ENCODE results near the gene HES3. TPM values are rescaled to one million over a fixed set of nuclear protein-coding genes. Genes with fewer than 3 reads are reported as not detected.

HES3 gene
- total RNA-seq, 4 donors from 2014 or later = not detected

DNA sequence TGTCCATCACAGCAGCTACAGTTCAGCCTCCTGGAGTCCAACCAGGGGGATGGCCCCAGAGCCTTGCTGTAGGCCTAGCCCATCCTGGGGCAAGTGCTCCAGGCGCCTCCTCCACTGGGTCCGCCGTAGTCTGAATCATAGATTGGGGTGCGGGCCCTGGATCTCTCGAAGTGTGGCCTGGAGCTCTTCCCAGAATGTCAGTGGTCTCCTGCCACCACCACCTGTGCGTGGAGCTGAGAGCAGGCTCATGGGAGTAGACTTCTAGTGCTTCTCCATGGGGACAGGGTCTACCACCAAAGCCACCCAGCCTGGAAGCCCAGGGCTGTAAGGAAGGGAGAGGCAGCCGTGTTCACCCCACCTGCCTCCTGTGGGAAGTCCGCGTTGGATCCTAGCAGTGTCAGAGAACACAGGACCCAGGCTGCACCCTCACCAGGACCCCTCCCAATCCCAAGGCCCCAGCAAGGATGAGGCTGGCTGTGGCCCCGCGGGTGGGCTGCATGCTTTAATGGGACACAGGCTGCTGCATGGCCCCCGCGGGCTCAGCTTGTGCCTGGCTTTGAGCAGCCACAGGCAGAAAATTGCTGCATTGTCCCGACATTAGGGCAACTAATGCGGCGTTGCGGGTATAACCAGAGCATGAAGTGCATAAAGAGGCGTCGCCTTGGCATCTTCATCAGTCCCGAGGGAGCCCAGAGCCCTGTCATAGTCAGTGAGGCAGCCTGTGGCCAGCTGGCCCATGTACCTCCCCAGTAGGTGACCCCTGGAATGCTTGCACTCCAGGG is 735 bp upstream of the HES3 start:
- Histone ChIP-seq H3K4me3 (no peak overlapping the region), H3K27me3 (peaks cover 30 to 36% of the 10 kb centered on the region in 2 donors), H3K27ac (no peak overlapping the region), H3K36me3 (no peaks in the 10 kb centered on the region), H3K4me1 (peaks cover 0 to 11% of the 10 kb centered on the region in 2 donors), H3K9me3 (no peaks in the 10 kb centered on the region)
- DNase-seq = no peak
- intact Hi-C loops (cut with DNase I; ENCODE audit: low total_unique reads) = no loop called here
- TF ChIP-seq POLR2A (IDR thresholded peaks at IDR 0.05) = no peak
- TF ChIP-seq, protein P1, sequence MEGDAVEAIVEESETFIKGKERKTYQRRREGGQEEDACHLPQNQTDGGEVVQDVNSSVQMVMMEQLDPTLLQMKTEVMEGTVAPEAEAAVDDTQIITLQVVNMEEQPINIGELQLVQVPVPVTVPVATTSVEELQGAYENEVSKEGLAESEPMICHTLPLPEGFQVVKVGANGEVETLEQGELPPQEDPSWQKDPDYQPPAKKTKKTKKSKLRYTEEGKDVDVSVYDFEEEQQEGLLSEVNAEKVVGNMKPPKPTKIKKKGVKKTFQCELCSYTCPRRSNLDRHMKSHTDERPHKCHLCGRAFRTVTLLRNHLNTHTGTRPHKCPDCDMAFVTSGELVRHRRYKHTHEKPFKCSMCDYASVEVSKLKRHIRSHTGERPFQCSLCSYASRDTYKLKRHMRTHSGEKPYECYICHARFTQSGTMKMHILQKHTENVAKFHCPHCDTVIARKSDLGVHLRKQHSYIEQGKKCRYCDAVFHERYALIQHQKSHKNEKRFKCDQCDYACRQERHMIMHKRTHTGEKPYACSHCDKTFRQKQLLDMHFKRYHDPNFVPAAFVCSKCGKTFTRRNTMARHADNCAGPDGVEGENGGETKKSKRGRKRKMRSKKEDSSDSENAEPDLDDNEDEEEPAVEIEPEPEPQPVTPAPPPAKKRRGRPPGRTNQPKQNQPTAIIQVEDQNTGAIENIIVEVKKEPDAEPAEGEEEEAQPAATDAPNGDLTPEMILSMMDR (IDR thresholded peaks at IDR 0.05) = no peak

GRCh38 chr1:6244401-6245049 is 546 bp downstream of the HES3 start:
- intact Hi-C loops (cut with DNase I; ENCODE audit: low total_unique reads) = loop anchor here (5.0 kb wide), 3 partner anchors 103 to 193 kb away; no protein-coding TSS in a partner anchor
- Histone ChIP-seq H3K27me3 (peaks cover 30 to 36% of the 10 kb centered on the region in 2 donors), H3K9me3 (no peaks in the 10 kb centered on the region), H3K4me1 (peaks cover 0 to 17% of the 10 kb centered on the region in 2 donors), H3K36me3 (no peaks in the 10 kb centered on the region), H3K27ac (no peak overlapping the region), H3K4me3 (no peak overlapping the region)
- DNase-seq = no peak
- TF ChIP-seq, protein P1 (IDR thresholded peaks at IDR 0.05) = no peak
- TF ChIP-seq POLR2A (IDR thresholded peaks at IDR 0.05) = no peak

- intact Hi-C loops (cut with DNase I; ENCODE audit: low total_unique reads) = loop anchor here (5.0 kb wide), 3 partner anchors 102 to 192 kb away; no protein-coding TSS in a partner anchor
- peaks cover 30 to 35% of the 10 kb centered on the region in 2 donors for H3K27me3 ChIP-seq
- H3K27ac ChIP-seq = no peak overlapping the region
- peaks cover 0 to 17% of the 10 kb centered on the region in 2 donors for H3K4me1 ChIP-seq
- H3K36me3 ChIP-seq = no peaks in the 10 kb centered on the region
- H3K9me3 ChIP-seq = no peaks in the 10 kb centered on the region
- H3K4me3 ChIP-seq = no peak overlapping the region
- no peak for TF ChIP-seq POLR2A (IDR thresholded peaks at IDR 0.05)
- TF ChIP-seq, protein P1 (IDR thresholded peaks at IDR 0.05) = peak; percentile 60 to 96 (median 88)
- DNase-seq = peak; percentile 51 to 73
Observed at GRCh38 chr1:6245086-6245868, 1.3 kb downstream of the HES3 start.

DNA sequence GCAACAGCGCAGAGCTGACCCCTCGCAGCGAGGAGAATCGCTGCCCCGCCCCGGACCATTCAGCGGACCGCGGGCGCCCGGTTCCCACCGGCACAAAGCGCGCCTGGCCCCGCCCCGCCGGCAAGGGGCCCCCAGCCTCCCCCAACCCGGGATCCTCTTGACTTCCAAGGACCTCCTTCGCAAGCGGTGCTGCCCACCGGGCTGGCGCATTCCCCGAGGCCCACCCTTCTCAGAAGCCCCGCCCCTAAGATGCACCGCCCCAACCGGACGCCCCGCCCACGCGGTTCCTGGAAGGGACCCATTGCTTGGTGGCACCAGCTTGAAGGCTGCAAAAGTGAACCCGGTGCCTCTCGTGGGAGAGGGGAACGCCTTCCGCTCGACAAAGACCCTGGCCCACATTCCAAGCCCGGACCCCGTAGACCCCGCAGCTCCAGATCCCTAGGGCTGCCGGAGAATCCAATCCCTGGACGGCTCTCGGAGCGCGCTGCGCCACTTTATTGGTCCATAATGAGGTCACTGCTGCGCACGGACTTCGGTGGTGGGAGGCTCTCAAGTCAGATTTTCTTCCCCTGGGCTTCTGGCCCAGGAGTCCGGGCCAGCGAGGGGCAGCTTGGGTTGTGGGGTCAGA is 2.0 kb downstream of the HES3 start:
- Histone ChIP-seq H3K27ac (no peak overlapping the region), H3K4me1 (peaks cover 0 to 17% of the 10 kb centered on the region in 2 donors), H3K4me3 (no peak overlapping the region), H3K27me3 (peaks cover 30 to 32% of the 10 kb centered on the region in 2 donors), H3K36me3 (no peaks in the 10 kb centered on the region), H3K9me3 (no peaks in the 10 kb centered on the region)
- TF ChIP-seq, protein P1 (IDR thresholded peaks at IDR 0.05) = no peak
- no peak for TF ChIP-seq POLR2A (IDR thresholded peaks at IDR 0.05)
- no peak for DNase-seq
- intact Hi-C loops (cut with DNase I; ENCODE audit: low total_unique reads) = loop anchor here (5.0 kb wide), 3 partner anchors 101 to 191 kb away; no protein-coding TSS in a partner anchor

Measured in uterus (tissue), 4 donors.